H1 (cell line): ENCODE data around the gene ANKRD6. TPM values are rescaled to one million over a fixed set of nuclear protein-coding genes. Genes with fewer than 3 reads are reported as not detected.

Experiments used
- CTCF ChIA-PET: fragments of 300-600 bp; sonication (Branson Sonifier 250); formaldehyde crosslinking; loops from one replicate; lab custom pipeline; 2021; ENCODE audit not compliant: partially characterized antibody; lab: Charles Lee
- POLR2A ChIA-PET: fragments of 300-600 bp; sonication (Branson Sonifier 250); formaldehyde crosslinking; loops from one replicate; lab custom pipeline; 2021; ENCODE audit warnings: inconsistent platforms; ENCODE audit not compliant: partially characterized antibody; lab: Charles Lee
- DNase-seq, 2 experiments: peaks; one replicate each; pipeline versions ENCODE4 v3.0.0 to v3.0.0-alpha.2; 2010 to 2022; ENCODE audit warnings: low spot score in 2 of 2, low read depth in 1 of 2, mixed read lengths in 1 of 2
- FAIRE-seq: peaks from 2 replicates; lab custom pipeline; 2011; peaks lifted over from hg19 to GRCh38; lab: Jason Lieb, UNC
- H2AFZ ChIP-seq: 2 replicates; pipeline ENCODE4 v1.8.1; 2012; ENCODE audit warnings: low read length, inconsistent platforms
- H2AK5ac ChIP-seq: 2 replicates; pipeline ENCODE4 v1.6.1; 2013; ENCODE audit warnings: low read depth, low read length
- H2BK120ac ChIP-seq: replicated peaks from 2 replicates; pipeline ENCODE3; 2013; ENCODE audit warnings: low read depth, low read length, inconsistent platforms
- H2BK12ac ChIP-seq: 2 replicates; pipeline ENCODE4 v1.6.1; 2013; ENCODE audit warnings: low read depth, low read length
- H2BK15ac ChIP-seq: 2 replicates; pipeline ENCODE4 v1.6.1; 2013; ENCODE audit warnings: low read length
- H2BK20ac ChIP-seq: 2 replicates; pipeline ENCODE4 v1.6.1; 2013; ENCODE audit warnings: low read length
- H2BK5ac ChIP-seq: 2 replicates; pipeline ENCODE4 v1.6.1; 2013; ENCODE audit warnings: low read depth, low read length
- H3K14ac ChIP-seq: 2 replicates; pipeline ENCODE4 v1.6.1; 2013; ENCODE audit warnings: inconsistent platforms; ENCODE audit not compliant: insufficient read length
- H3K18ac ChIP-seq: 2 replicates; pipeline ENCODE4 v1.6.1; 2013; ENCODE audit warnings: low read length; ENCODE audit errors: extremely low read depth
- H3K23ac ChIP-seq: 2 replicates; pipeline ENCODE4 v1.6.1; 2013; ENCODE audit warnings: inconsistent platforms; ENCODE audit not compliant: insufficient read length
- H3K23me2 ChIP-seq: 2 replicates; pipeline ENCODE4 v1.6.1; 2013; ENCODE audit warnings: low read depth, low read length
- H3K27ac ChIP-seq: 2 replicates; pipeline ENCODE4 v1.6.1; 2011; ENCODE audit warnings: low read depth, low read length, inconsistent platforms
- H3K27me3 ChIP-seq, 4 experiments: replicated peaks in 1 of 4; 1 replicate in 1 of 4; 2 replicates in 3 of 4; pipeline versions ENCODE4 v1.6.1 to v1.8.1; 2011 to 2013; ENCODE audit warnings: low read length in 3 of 4, mild to moderate bottlenecking in 3 of 4, inconsistent platforms in 2 of 4, mixed read lengths in 2 of 4, moderate library complexity in 1 of 4; ENCODE audit not compliant: control insufficient read depth in 3 of 4, insufficient read depth in 3 of 4; ENCODE audit errors: extremely low read depth in 1 of 4
- H3K36me3 ChIP-seq, 4 experiments: 2 replicates each; pipeline versions ENCODE4 v1.6.1 to v1.8.1; 2011 to 2013; ENCODE audit warnings: mild to moderate bottlenecking in 4 of 4, low read length in 3 of 4, moderate library complexity in 2 of 4, control low read depth in 1 of 4, inconsistent platforms in 1 of 4; ENCODE audit not compliant: insufficient read depth in 4 of 4, control insufficient read depth in 2 of 4
- H3K4ac ChIP-seq: replicated peaks from 2 replicates; pipeline ENCODE3; 2013; ENCODE audit warnings: low read length, low read depth, mixed read lengths, inconsistent platforms; ENCODE audit not compliant: insufficient read length
- H3K4me1 ChIP-seq, 4 experiments: replicated peaks in 1 of 4; 1 replicate in 1 of 4; 2 replicates in 3 of 4; pipeline versions ENCODE4 v1.6.1 to v1.8.1; 2011 to 2013; ENCODE audit warnings: low read length in 3 of 4, inconsistent platforms in 2 of 4, mixed read lengths in 1 of 4; ENCODE audit not compliant: insufficient read depth in 4 of 4, control insufficient read depth in 3 of 4
- H3K4me2 ChIP-seq, 2 experiments: 2 replicates each; pipeline versions ENCODE4 v1.6.1 to v1.8.1; 2011 to 2013; ENCODE audit warnings: low read depth in 2 of 2, low read length in 2 of 2, control low read depth in 1 of 2, inconsistent platforms in 1 of 2, mild to moderate bottlenecking in 1 of 2; ENCODE audit not compliant: insufficient read depth in 1 of 2
- H3K4me3 ChIP-seq, 4 experiments: fragments of 200-600, 300-600 bp in 1 of 4; sonication (generic), shearing (Covaris generic), sonication (Bioruptor Twin) in 1 of 4; 2 replicates each; pipeline versions ENCODE4 v1.5.1 to v1.8.1; 2011 to 2016; ENCODE audit warnings: low read length in 4 of 4, low read depth in 3 of 4, control low read depth in 2 of 4, inconsistent platforms in 2 of 4, mild to moderate bottlenecking in 2 of 4, mixed read lengths in 1 of 4, moderate library complexity in 1 of 4; ENCODE audit not compliant: insufficient read depth in 2 of 4; ENCODE audit errors: extremely low read depth in 1 of 4
- H3K56ac ChIP-seq: replicated peaks from 2 replicates; pipeline ENCODE3; 2013; ENCODE audit warnings: low read depth, mild to moderate bottlenecking, mixed read lengths, low read length, inconsistent platforms; ENCODE audit not compliant: insufficient read length
- H3K79me1 ChIP-seq: 2 replicates; pipeline ENCODE4 v1.6.1; 2013; ENCODE audit warnings: low read depth, low read length, control low read depth
- H3K79me2 ChIP-seq, 2 experiments: 2 replicates each; pipeline versions ENCODE4 v1.6.1 to v1.8.1; 2012 to 2013; ENCODE audit warnings: low read length in 2 of 2, mild to moderate bottlenecking in 2 of 2, inconsistent platforms in 1 of 2; ENCODE audit not compliant: insufficient read depth in 2 of 2, control insufficient read depth in 1 of 2
- H3K9ac ChIP-seq, 4 experiments: replicated peaks in 1 of 4; 1 replicate in 1 of 4; 2 replicates in 3 of 4; pipeline versions ENCODE4 v1.6.1 to v1.8.1; 2011 to 2013; ENCODE audit warnings: low read depth in 3 of 4, low read length in 3 of 4, control low read depth in 2 of 4, mild to moderate bottlenecking in 2 of 4, moderate library complexity in 2 of 4, inconsistent platforms in 1 of 4; ENCODE audit errors: extremely low read depth in 1 of 4
- H3K9me3 ChIP-seq, 2 experiments: 2 replicates each; pipeline versions ENCODE4 v1.6.1 to v1.8.1; 2012 to 2013; ENCODE audit warnings: mild to moderate bottlenecking in 2 of 2, moderate library complexity in 2 of 2, control low read depth in 1 of 2, inconsistent platforms in 1 of 2, low read depth in 1 of 2, low read length in 1 of 2, mixed read lengths in 1 of 2; ENCODE audit not compliant: insufficient read depth in 2 of 2
- H4K20me1 ChIP-seq, 2 experiments: replicated peaks in 1 of 2; 2 replicates each; pipeline versions ENCODE3 to v1.8.1; 2011 to 2013; ENCODE audit warnings: inconsistent platforms in 2 of 2, low read length in 2 of 2, mild to moderate bottlenecking in 1 of 2; ENCODE audit not compliant: insufficient read depth in 2 of 2, control insufficient read depth in 1 of 2
- H4K5ac ChIP-seq: 2 replicates; pipeline ENCODE4 v1.6.1; 2013; ENCODE audit warnings: low read length, low read depth, mixed read lengths, inconsistent platforms; ENCODE audit not compliant: insufficient read length
- H4K8ac ChIP-seq: 2 replicates; pipeline ENCODE4 v1.8.0; 2013; ENCODE audit warnings: mild to moderate bottlenecking, moderate library complexity, low read length, inconsistent platforms; ENCODE audit not compliant: insufficient read depth; ENCODE audit errors: extremely low read depth
- H4K91ac ChIP-seq: replicated peaks from 2 replicates; pipeline ENCODE3; 2013; ENCODE audit warnings: low read length, mixed read lengths, inconsistent platforms; ENCODE audit not compliant: insufficient read length
- CREB1 ChIP-seq: IDR thresholded peaks from 2 replicates; pipeline ENCODE4 v1.6.1; 2012; ENCODE audit warnings: inconsistent platforms
- CTBP2 ChIP-seq: IDR thresholded peaks from 2 replicates; pipeline ENCODE4 v1.7.0; 2011; ENCODE audit warnings: borderline replicate concordance, mild to moderate bottlenecking, moderate library complexity, mixed read lengths, low read length; ENCODE audit not compliant: insufficient read depth, insufficient read length
- HDAC6 ChIP-seq: IDR thresholded peaks from one replicate; pipeline ENCODE4 v1.7.1; 2012; ENCODE audit warnings: low read depth, mild to moderate bottlenecking, inconsistent platforms, low read length, moderate library complexity
- JUND ChIP-seq: IDR thresholded peaks from 2 replicates; pipeline ENCODE4 v1.6.1; 2011; ENCODE audit warnings: mild to moderate bottlenecking, improper control_type of control experiment, low read length
- MAX ChIP-seq: IDR thresholded peaks from 2 replicates; pipeline ENCODE4 v1.6.1; 2012; ENCODE audit warnings: inconsistent platforms
- SIN3A ChIP-seq, 2 experiments: IDR thresholded peaks in 1 of 2; conservative IDR thresholded peaks in 1 of 2; 2 replicates each; pipeline ENCODE4 v1.6.1; 2011 to 2012; ENCODE audit warnings: low read length in 2 of 2, improper control_type of control experiment in 1 of 2, low read depth in 1 of 2, mild to moderate bottlenecking in 1 of 2
- SP4 ChIP-seq: IDR thresholded peaks from 2 replicates; pipeline ENCODE4 v1.6.1; 2012; ENCODE audit warnings: low read length, inconsistent platforms
- SRF ChIP-seq: IDR thresholded peaks from 2 replicates; pipeline ENCODE4 v1.6.1; 2011; ENCODE audit warnings: mild to moderate bottlenecking, low read depth, low read length, moderate library complexity
- TEAD4 ChIP-seq: IDR thresholded peaks from 2 replicates; pipeline ENCODE4 v1.6.1; 2012; ENCODE audit warnings: low read depth, low read length, inconsistent platforms, mixed read lengths
- YY1 ChIP-seq: IDR thresholded peaks from 2 replicates; pipeline ENCODE4 v1.6.1; 2011; ENCODE audit warnings: low read depth, mild to moderate bottlenecking, low read length
- WGBS, 2 experiments: shearing (Covaris generic) in 1 of 2; methylation state at CpG; one replicate each; pipeline versions ENCODE4 v1.1.6 to v1.1.7; 2013 to 2015; ENCODE audit warnings: low lambda C conversion rate in 2 of 2, mixed read lengths in 2 of 2, inconsistent platforms in 1 of 2, low coverage in 1 of 2, missing lambda C conversion rate in 1 of 2; ENCODE audit not compliant: insufficient replicate concordance in 2 of 2, insufficient coverage in 1 of 2, insufficient read length in 1 of 2; ENCODE audit errors: extremely low coverage in 1 of 2, missing lambda C conversion rate in 1 of 2; 5-methylcytosine and 5-hydroxymethylcytosine counted together
- polyA plus RNA-seq, 7 experiments: library from polyadenylated mRNA; depleted of rRNA in 3 of 7; stranded (reverse) in 5 of 7; unstranded in 2 of 7; fragments of >200 nt in 5 of 7; fragments of 200-250 nt in 2 of 7; gene quantifications; 1 replicate in 5 of 7; 2 replicates in 1 of 7; 4 replicates in 1 of 7; pipeline versions ENCODE4 v1.2.1 to v1.2.3, GENCODE V29; 2011 to 2013; ENCODE audit warnings: missing spikeins in 2 of 7, mixed read lengths in 2 of 7
- total RNA-seq: library from RNA; stranded (reverse); fragmentation: NEBNext Ultra II Directional; extraction: Animal tissue kit (Norgen Biotek cat#: 25700); gene quantifications from 2 replicates; pipeline ENCODE4 v1.2.1, GENCODE V29; 2021

Gene ANKRD6
- total and polyA plus RNA-seq, 2 of the 8 experiments (the other 6 are each of a cell fraction or from before 2014, with no cell fraction given), result 5.9 to 12.8 TPM

DNA sequence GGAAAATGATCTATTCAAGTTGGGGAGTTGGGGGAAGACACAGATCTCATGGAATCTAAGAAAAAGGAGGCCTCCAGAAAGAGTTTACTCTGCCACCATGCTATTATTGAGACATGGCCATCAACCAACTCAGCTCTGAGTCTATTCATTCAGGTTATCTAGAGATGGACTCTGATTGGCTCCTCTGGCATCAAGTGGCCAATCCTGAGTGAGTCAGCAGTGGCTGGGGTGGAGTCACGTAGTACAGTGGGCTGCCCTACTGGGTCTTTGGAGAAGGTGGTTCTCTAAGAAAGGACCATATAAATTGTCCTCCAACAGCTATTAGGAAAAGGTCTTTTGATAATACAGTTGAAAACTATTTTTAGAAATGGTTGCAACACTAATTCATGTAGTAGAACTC lies 163.5 kb downstream of the ANKRD6 start:
- TF ChIP-seq JUND (no peak), TEAD4 (no peak), MAX (no peak), SRF (no peak), HDAC6 (no peak), SP4 (no peak), CREB1 (no peak), CTBP2 (no peak), YY1 (no peak), SIN3A (conservative IDR thresholded peaks at IDR 0.05 in 1 of 2, IDR thresholded peaks at IDR 0.05 in 1 of 2; ENCODE audit: low read depth in 1 of 2, low read length in 2 of 2) (no peak)
- Histone ChIP-seq H3K9ac (no peak overlapping the region), H3K79me2 (no peaks in the 10 kb centered on the region), H2BK120ac (no peak overlapping the region), H3K36me3 (no peaks in the 10 kb centered on the region), H4K8ac (no peak overlapping the region), H3K56ac (no peak overlapping the region), H3K14ac (no peak overlapping the region), H4K5ac (no peak overlapping the region), H3K18ac (no peak overlapping the region), H2BK15ac (no peak overlapping the region), H3K23me2 (no peaks in the 10 kb centered on the region), H3K79me1 (no peaks in the 10 kb centered on the region), H2AFZ (no peak overlapping the region), H3K4ac (no peak overlapping the region), H2BK20ac (no peak overlapping the region), H3K27me3 (0 out of 7 replicates have a peak, but pooled peaks cover 0 to 2% (median 0%) of the 10 kb centered on the region in 4 experiments), H3K9me3 (no peaks in the 10 kb centered on the region), H3K27ac (no peak overlapping the region), H4K20me1 (no peaks in the 10 kb centered on the region), H3K4me2 (no peak overlapping the region), H2BK5ac (no peak overlapping the region), H2AK5ac (no peak overlapping the region), H3K4me1 (no peaks in the 10 kb centered on the region), H4K91ac (no peak overlapping the region), H3K23ac (no peak overlapping the region), H3K4me3 (no peak overlapping the region), H2BK12ac (no peak overlapping the region)
- WGBS, 2 experiments, result 77% methylated on average over 1 of the region's 1 CpG; no CpG with 5 or more reads in 1 of the 2 experiments
- no peak for DNase-seq
- ChIA-PET POLR2A (no interaction called here), CTCF (interaction anchor here (5.8 kb wide), 1 partner anchor 165 kb away, joined by 34 read pairs; the partner anchor contains the start of gene ANKRD6)
- FAIRE-seq, result no peak
